WTC11 (cell line): ENCODE results near the gene AMIGO1.

Experiments
- ATF1 ChIP-seq: sonication (generic); formaldehyde crosslinking; IDR thresholded peaks from 2 replicates; pipeline ENCODE4 v1.8.1; 2023; ENCODE audit warnings: mild to moderate bottlenecking, moderate library complexity, missing genetic modification reagents
- CREB1 ChIP-seq: sonication (generic); formaldehyde crosslinking; IDR thresholded peaks from 2 replicates; pipeline ENCODE4 v1.8.0; 2023; ENCODE audit warnings: mild to moderate bottlenecking, missing genetic modification reagents
- CTCF ChIP-seq: fragments of 200-600 bp; IDR thresholded peaks from 2 replicates; pipeline ENCODE4 v1.8.0; 2022; ENCODE audit warnings: antibody characterized with exemption
- KAT7 ChIP-seq: sonication (generic); formaldehyde crosslinking; IDR thresholded peaks from 2 replicates; pipeline ENCODE4 v1.8.1; 2023; ENCODE audit warnings: missing genetic modification reagents, mild to moderate bottlenecking, borderline replicate concordance
- NR3C1 ChIP-seq: sonication (generic); formaldehyde crosslinking; conservative IDR thresholded peaks from 2 replicates; pipeline ENCODE4 v1.8.1; 2023; ENCODE audit warnings: low read depth, mild to moderate bottlenecking, missing genetic modification reagents
- ZNF121 ChIP-seq: sonication (generic); formaldehyde crosslinking; IDR thresholded peaks from 2 replicates; pipeline ENCODE4 v1.8.0; 2023; ENCODE audit warnings: missing genetic modification reagents
- ZNF138 ChIP-seq: sonication (generic); formaldehyde crosslinking; conservative IDR thresholded peaks from 2 replicates; pipeline ENCODE4 v1.8.1; 2022; ENCODE audit warnings: mild to moderate bottlenecking, moderate library complexity, missing genetic modification reagents
- ZNF232 ChIP-seq: sonication (generic); formaldehyde crosslinking; IDR thresholded peaks from 2 replicates; pipeline ENCODE4 v1.8.0; 2022; ENCODE audit warnings: mild to moderate bottlenecking, missing genetic modification reagents
- ZNF317 ChIP-seq: sonication (generic); formaldehyde crosslinking; IDR thresholded peaks from 2 replicates; pipeline ENCODE4 v1.8.1; 2023; ENCODE audit warnings: low read depth, mild to moderate bottlenecking, moderate library complexity, missing genetic modification reagents, borderline replicate concordance

GRCh38 chr1:109490934-109491302, 18.6 kb downstream of the AMIGO1 start:
- TF ChIP-seq ZNF121 (CRISPR knock-in tag) (no peak), CTCF (no peak), KAT7 (CRISPR knock-in tag) (no peak), ZNF138 (CRISPR knock-in tag) (no peak), ZNF232 (CRISPR knock-in tag) (no peak), ATF1 (CRISPR knock-in tag) (no peak), ZNF317 (CRISPR knock-in tag) (no peak), CREB1 (CRISPR knock-in tag) (no peak), NR3C1 (no peak)
